Smooth muscle cell (in vitro differentiated cells): ENCODE measurements around the gene S100A5. TPM values are rescaled to one million over a fixed set of nuclear protein-coding genes. Genes with fewer than 3 reads are reported as not detected.
A peak's percentile ranks its signal among the peaks of the same experiment; 100 is the strongest.

Experiments
- DNase-seq: peaks from one replicate; lab custom pipeline; 2025; ENCODE audit not compliant: unreplicated experiment; lab: John Stamatoyannopoulos, UW
- H2AFZ ChIP-seq: fragments of 200-600 bp; sonication (generic); 2 replicates; pipeline ENCODE4 v1.6.0; 2016; ENCODE audit warnings: antibody characterized with exemption, low read depth, mild to moderate bottlenecking
- H3F3A ChIP-seq: fragments of 200-600 bp; sonication (generic); 2 replicates; pipeline ENCODE4 v1.6.0; 2017; ENCODE audit warnings: antibody characterized with exemption, low read depth
- H3K27ac ChIP-seq: fragments of 200-600 bp; sonication (generic); 2 replicates; pipeline ENCODE4 v1.5.1; 2016; ENCODE audit warnings: low read depth, mild to moderate bottlenecking
- H3K27me3 ChIP-seq: fragments of 200-600 bp; sonication (generic); 2 replicates; pipeline ENCODE4 v1.6.1; 2016; ENCODE audit warnings: low read depth, mild to moderate bottlenecking
- H3K36me3 ChIP-seq: fragments of 200-600 bp; sonication (generic); 2 replicates; pipeline ENCODE4 v1.5.1; 2016; ENCODE audit warnings: low read depth
- H3K4me1 ChIP-seq: fragments of 200-600 bp; sonication (generic); 2 replicates; pipeline ENCODE4 v1.5.1; 2016; ENCODE audit warnings: low read depth
- H3K4me2 ChIP-seq: fragments of 200-600 bp; sonication (generic); 2 replicates; pipeline ENCODE4 v1.6.0; 2016; ENCODE audit warnings: mild to moderate bottlenecking
- H3K4me3 ChIP-seq: fragments of 200-600 bp; sonication (generic); 2 replicates; pipeline ENCODE4 v1.5.1; 2016; ENCODE audit warnings: mild to moderate bottlenecking
- H3K79me2 ChIP-seq: fragments of 200-600 bp; sonication (generic); 2 replicates; pipeline ENCODE4 v1.6.0; 2016; ENCODE audit warnings: low read depth, mild to moderate bottlenecking
- H3K9ac ChIP-seq: fragments of 200-600 bp; sonication (generic); 2 replicates; pipeline ENCODE4 v1.6.0; 2016; ENCODE audit warnings: low read depth
- H3K9me3 ChIP-seq: fragments of 200-600 bp; sonication (generic); replicated peaks from 2 replicates; pipeline ENCODE4 v1.5.1; 2016; ENCODE audit warnings: low read depth
- H4K20me1 ChIP-seq: fragments of 200-600 bp; sonication (generic); 2 replicates; pipeline ENCODE4 v1.6.0; 2016; ENCODE audit warnings: low read depth
- WGBS: methylation state at CpG from one replicate; pipeline ENCODE4 v1.1.7; 2016; ENCODE audit warnings: low lambda C conversion rate; 5-methylcytosine and 5-hydroxymethylcytosine counted together
- polyA plus RNA-seq: library from polyadenylated mRNA; unstranded; fragments of >200 nt; fragmentation: Nextera tagmentation; extraction: Ambion mirVana; gene quantifications from 2 replicates; pipeline ENCODE4 v1.2.1, GENCODE V29; 2016
- total RNA-seq: library from RNA; depleted of rRNA; stranded (reverse); fragments of >200 nt; gene quantifications from 2 replicates; pipeline ENCODE4 v1.2.3, GENCODE V29; 2014
- TF ChIP-seq, protein P1 (sequence below): fragments of 200-600 bp; sonication (generic); IDR thresholded peaks from 2 replicates; pipeline ENCODE4 v1.5.1; 2017; ENCODE audit warnings: borderline replicate concordance, mild to moderate bottlenecking, antibody characterized with exemption; ENCODE audit not compliant: insufficient read depth, poor library complexity, severe bottlenecking

S100A5 gene
- total and polyA plus RNA-seq, 2 experiments from 2014 or later: 1.6 to 6.2 TPM

DNA sequence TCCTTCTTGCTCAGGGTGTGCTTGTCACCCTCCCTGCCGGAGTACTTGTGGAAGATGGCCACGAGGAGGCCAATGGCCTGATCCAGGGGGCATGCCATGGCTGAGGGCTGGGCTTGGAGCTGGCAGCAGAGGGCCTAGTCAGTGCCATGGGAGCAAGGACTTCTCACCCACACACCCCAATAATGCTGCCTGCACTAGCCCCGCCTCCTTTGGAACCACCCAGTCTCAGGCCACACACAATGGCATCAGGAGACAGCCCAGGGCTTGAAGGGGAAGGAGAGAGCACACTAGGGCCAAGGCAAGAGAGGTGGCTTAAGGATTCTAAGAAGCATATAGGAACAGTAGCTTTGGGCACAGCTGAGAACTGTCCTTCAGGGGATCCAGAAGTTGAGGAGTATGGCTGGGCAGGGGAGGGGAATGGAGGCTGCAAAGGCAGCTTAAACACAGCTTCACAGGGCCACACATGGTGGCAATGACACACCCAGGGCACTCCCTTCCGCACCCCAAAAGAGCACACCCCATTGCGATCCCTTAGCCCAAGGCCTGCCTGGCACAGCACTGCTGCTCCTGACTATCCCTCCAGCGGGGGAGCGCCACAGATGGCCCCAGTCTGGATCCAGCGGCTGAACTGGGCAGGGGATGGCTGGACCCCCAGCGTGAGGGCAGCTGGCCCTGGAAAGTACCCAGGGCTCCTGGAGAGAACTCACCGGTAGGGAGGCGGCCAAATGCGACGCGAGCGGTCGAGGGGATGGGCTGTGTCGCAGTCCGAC lies 5.3 kb downstream of the S100A5 start, which contains the start of gene S100A6:
Gene S100A6 (minus strand): TSS at position 750 of the 770 bp plus-strand sequence. CDS start 652 bp downstream, at position 98.
- peak within 1 kb of the TSS; percentile 69 for H3K9ac ChIP-seq
- 41% methylated on average over 16 of the region's 18 CpGs for WGBS
- no peaks in the 10 kb centered on the region for H3K36me3 ChIP-seq
- H2AFZ ChIP-seq: peak within 1 kb of the TSS; percentile 61
- H3K4me2 ChIP-seq: peak within 1 kb of the TSS; percentile 88
- H3K9me3 ChIP-seq: no peaks in the 10 kb centered on the region
- no peaks in the 10 kb centered on the region for H3K27me3 ChIP-seq
- no peak for DNase-seq
- H3K79me2 ChIP-seq: peaks cover 10% of the 10 kb centered on the region
- peaks cover 6% of the 10 kb centered on the region for H4K20me1 ChIP-seq
- H3K4me3 ChIP-seq: peak within 1 kb of the TSS; percentile 61
- TF ChIP-seq, protein P1, sequence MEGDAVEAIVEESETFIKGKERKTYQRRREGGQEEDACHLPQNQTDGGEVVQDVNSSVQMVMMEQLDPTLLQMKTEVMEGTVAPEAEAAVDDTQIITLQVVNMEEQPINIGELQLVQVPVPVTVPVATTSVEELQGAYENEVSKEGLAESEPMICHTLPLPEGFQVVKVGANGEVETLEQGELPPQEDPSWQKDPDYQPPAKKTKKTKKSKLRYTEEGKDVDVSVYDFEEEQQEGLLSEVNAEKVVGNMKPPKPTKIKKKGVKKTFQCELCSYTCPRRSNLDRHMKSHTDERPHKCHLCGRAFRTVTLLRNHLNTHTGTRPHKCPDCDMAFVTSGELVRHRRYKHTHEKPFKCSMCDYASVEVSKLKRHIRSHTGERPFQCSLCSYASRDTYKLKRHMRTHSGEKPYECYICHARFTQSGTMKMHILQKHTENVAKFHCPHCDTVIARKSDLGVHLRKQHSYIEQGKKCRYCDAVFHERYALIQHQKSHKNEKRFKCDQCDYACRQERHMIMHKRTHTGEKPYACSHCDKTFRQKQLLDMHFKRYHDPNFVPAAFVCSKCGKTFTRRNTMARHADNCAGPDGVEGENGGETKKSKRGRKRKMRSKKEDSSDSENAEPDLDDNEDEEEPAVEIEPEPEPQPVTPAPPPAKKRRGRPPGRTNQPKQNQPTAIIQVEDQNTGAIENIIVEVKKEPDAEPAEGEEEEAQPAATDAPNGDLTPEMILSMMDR: no peak
- H3F3A ChIP-seq: peaks cover 19% of the 10 kb centered on the region
- peaks cover 16% of the 10 kb centered on the region for H3K4me1 ChIP-seq
- peak within 1 kb of the TSS; percentile 93 for H3K27ac ChIP-seq

DNA sequence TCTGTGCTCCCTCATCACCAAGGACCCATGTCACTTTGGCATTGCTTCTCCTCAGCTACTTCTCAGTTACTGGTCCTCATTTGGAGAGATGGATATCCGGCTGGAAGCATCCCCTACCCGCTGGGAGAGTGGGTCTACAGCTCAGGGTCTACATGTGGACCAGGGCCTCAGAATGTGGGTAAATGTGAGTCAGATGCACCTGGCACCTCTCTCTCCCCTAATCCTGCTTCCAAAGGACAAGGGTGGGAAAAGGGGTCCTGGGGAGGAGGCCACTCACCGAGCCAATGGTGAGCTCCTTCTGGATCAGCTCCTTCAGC lies 5.9 kb downstream of the S100A5 start:
- TF ChIP-seq, protein P1: no peak
- WGBS: 97% methylated on average over 3 of the region's 3 CpGs
- peak overlapping the region; percentile 61 for H3K4me3 ChIP-seq
- no peaks in the 10 kb centered on the region for H3K27me3 ChIP-seq
- peak overlapping the region; percentile 69 for H3K9ac ChIP-seq
- peaks cover 6% of the 10 kb centered on the region for H4K20me1 ChIP-seq
- peaks cover 16% of the 10 kb centered on the region for H3K4me1 ChIP-seq
- H3K79me2 ChIP-seq: peaks cover 10% of the 10 kb centered on the region
- no peaks in the 10 kb centered on the region for H3K36me3 ChIP-seq
- H2AFZ ChIP-seq: no peak overlapping the region
- DNase-seq: no peak
- peak overlapping the region; percentile 88 for H3K4me2 ChIP-seq
- H3K9me3 ChIP-seq: no peaks in the 10 kb centered on the region
- H3K27ac ChIP-seq: peak overlapping the region; percentile 93
- H3F3A ChIP-seq: peaks cover 19% of the 10 kb centered on the region

DNA sequence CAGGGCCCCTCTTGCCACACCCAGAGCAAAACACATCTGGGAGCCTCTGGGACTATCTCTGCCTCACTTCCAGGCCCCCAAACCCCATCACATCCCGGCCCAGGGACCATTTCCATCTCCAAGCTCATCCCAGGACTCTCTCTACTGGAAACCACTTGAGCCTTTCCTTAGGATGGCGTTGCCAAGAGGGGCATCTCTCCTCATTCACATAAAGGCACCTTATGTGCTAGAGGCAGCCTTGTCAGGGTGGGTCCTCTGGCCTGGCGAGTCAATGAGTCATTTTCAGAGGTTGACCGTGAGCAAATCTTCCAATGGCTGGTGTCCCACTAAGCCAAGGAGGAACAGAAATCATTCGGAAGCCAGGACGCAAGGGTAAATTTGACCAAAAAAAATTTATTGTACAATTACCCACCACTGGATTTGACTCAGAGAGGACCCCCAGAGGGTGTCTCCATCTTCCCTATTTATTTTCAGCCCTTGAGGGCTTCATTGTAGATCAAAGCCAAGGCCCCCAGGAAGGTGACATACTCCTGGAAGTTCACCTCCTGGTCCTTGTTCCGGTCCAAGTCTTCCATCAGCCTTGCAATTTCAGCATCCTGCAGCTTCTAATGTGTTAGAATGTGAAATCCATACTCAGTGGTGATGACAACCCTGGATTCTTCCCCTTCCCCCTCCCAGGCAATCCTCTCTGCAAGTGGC lies 6.4 kb downstream of the S100A5 start:
- H3K9me3 ChIP-seq: no peaks in the 10 kb centered on the region
- H3K4me1 ChIP-seq: peaks cover 16% of the 10 kb centered on the region
- 75% methylated on average over 7 of the region's 7 CpGs for WGBS
- no peak for DNase-seq
- peak overlapping the region; percentile 86 for H3K9ac ChIP-seq
- H3K27me3 ChIP-seq: no peaks in the 10 kb centered on the region
- H3K4me2 ChIP-seq: peak overlapping the region; percentile 88
- TF ChIP-seq, protein P1: no peak
- peaks cover 6% of the 10 kb centered on the region for H4K20me1 ChIP-seq
- H3K36me3 ChIP-seq: no peaks in the 10 kb centered on the region
- peaks cover 19% of the 10 kb centered on the region for H3F3A ChIP-seq
- peaks cover 10% of the 10 kb centered on the region for H3K79me2 ChIP-seq
- H2AFZ ChIP-seq: no peak overlapping the region
- H3K4me3 ChIP-seq: peak overlapping the region; percentile 61
- peak overlapping the region; percentile 93 for H3K27ac ChIP-seq
